ENCODE data around the gene ADPRHL1.

The ADPRHL1 gene

GRCh38 chr13:113452942-113453901 is at the start of gene ADPRHL1:
Gene ADPRHL1, minus strand, starts transcription at chr13:113453488. Its CDS starts 51 bp downstream, at chr13:113453437.
- H3K4me3 ChIP-seq (ENCODE audit: low read depth, low read length), result no peak within 1 kb of the TSS
- TF ChIP-seq CTCF (IDR thresholded peaks at IDR 0.05; ENCODE audit: insufficient read depth, low read depth, low read length, missing control alignments), result no peak

DNA sequence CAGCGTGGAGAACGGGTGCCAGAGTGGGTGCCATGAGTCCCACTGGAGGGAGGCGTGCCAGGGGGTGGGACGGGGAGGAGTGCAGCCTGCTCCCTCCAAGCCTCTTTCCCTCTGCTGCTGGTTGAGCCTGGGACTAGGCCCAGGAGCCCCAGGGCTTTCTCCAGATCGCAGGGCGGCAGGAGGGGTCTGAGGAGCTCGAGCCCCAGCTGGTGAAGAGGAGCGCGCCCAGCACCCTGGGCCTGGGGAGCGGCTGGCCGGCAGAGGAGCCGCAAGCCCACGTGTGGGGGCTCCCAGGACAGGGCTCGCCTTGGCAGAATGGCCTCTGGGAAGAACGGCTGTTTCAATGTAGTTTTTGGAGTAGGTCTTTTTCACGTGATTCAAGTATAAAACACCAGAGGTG is 49.4 kb upstream of the ADPRHL1 start:
- no peak for DNase-seq (ENCODE audit: low read depth)
- TF ChIP-seq CTCF (IDR thresholded peaks at IDR 0.05; ENCODE audit: insufficient read depth, low read depth, low read length, missing control alignments), result no peak
- H3K4me3 ChIP-seq (ENCODE audit: low read depth, low read length), result no peak overlapping the region

More at GRCh38 chr13:113452942-113453901, at the start of gene ADPRHL1:
- no peak for DNase-seq (ENCODE audit: low read depth)

DNA sequence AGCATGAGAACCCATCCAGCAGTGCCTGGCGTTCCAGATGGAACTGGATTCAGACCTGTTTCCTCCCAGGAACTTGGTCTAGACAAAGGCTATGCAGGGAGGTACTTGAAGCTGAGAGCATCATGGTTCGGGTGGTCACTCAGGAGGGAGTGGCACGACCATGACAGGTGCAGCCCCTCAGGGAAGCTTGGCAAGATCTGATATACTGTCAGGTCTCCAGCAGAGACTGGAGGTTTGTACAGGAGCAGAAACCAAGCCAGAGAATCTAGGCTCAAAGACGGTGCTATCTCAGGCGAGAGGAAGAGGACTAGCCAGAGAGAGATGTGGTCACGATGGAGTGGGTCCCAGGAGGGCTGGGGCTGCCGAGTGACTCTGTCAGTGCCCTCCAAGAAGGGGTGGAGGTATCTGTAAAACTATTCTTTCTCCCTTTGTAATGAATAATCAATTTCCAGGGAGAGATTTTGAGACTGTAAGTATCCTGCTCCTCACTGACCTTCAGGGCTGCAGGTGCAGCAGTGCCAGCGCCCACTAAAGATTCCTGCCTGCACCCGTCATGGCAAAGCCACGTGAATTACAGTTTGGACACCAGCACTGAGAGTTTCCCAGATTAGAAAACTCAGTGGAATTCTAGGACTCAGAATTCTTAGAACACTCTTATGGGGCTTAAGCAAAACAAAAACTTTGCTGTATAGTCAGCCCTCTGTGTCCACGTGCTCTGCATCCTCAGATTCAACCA is 47.4 kb upstream of the ADPRHL1 start:
- DNase-seq (ENCODE audit: low read depth), result no peak
- no peak overlapping the region for H3K4me3 ChIP-seq (ENCODE audit: low read depth, low read length)
- no peak for TF ChIP-seq CTCF (IDR thresholded peaks at IDR 0.05; ENCODE audit: insufficient read depth, low read depth, low read length, missing control alignments)

GRCh38 chr13:113499936-113500335 is 46.6 kb upstream of the ADPRHL1 start:
- no peak for DNase-seq (ENCODE audit: low read depth)
- H3K4me3 ChIP-seq (ENCODE audit: low read depth, low read length), result no peak overlapping the region
- TF ChIP-seq CTCF (IDR thresholded peaks at IDR 0.05; ENCODE audit: insufficient read depth, low read depth, low read length, missing control alignments), result no peak

DNA sequence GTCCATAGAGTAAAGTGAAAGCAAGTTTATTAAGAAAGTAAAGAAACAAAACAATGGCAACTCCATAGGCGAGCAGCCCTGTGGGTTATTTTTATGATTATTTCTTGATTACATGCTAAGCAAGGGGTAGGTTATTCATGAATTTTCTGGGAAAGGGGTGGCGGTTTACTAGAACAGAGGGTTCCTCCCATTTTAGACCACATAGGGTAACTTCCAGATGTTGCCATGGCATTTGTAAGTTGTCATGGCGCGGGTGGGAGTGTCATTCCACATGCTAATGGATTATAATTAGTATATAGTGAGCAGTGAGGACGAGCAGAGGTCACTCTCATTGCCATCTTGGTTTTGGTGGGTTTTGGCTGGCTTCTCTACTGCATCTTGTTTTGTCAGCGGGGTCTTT is 45.6 kb upstream of the ADPRHL1 start:
- DNase-seq (ENCODE audit: low read depth), result no peak
- H3K4me3 ChIP-seq (ENCODE audit: low read depth, low read length), result no peak overlapping the region
- no peak for TF ChIP-seq CTCF (IDR thresholded peaks at IDR 0.05; ENCODE audit: insufficient read depth, low read depth, low read length, missing control alignments)

DNA sequence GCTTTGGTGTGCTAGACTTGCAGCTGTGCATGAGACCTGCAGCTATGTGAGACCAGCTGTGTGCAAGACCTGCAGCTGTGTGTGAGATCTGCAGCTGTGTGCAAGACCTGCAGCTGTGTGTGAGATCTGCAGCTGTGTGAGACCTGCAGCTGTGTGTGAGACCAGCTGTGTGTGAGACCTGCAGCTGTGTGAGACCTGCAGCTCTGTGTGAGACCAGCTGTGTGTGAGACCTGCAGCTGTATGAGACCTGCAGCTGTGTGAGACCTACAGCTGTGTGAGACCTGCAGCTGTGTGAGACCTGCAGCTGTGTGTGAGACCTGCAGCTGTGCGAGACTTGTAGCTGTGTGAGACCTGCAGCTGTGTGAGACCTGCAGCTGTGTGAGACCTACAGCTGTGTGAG is 43.9 kb upstream of the ADPRHL1 start:
- peak; percentile 34 for DNase-seq (ENCODE audit: low read depth)
- no peak overlapping the region for H3K4me3 ChIP-seq (ENCODE audit: low read depth, low read length)
- no peak for TF ChIP-seq CTCF (IDR thresholded peaks at IDR 0.05; ENCODE audit: insufficient read depth, low read depth, low read length, missing control alignments)
